WTC11 (cell line): ENCODE results near the gene ZSCAN25. TPM values are rescaled to one million over a fixed set of nuclear protein-coding genes. Genes with fewer than 3 reads are reported as not detected.

Experiments used
- ATAC-seq: fragments of 200-7000 bp; cut with Tn5 transposase; 2 replicates; pipeline ENCODE4 v1.10.0; 2021; ENCODE audit warnings: mild to moderate bottlenecking, moderate library complexity
- CTCF ChIA-PET: fragments of 300-600 bp; sonication (Branson Sonifier 250); formaldehyde crosslinking; loops from one replicate; lab custom pipeline; 2021; ENCODE audit warnings: antibody characterized with exemption; lab: Charles Lee
- POLR2A ChIA-PET: fragments of 350-600 bp; sonication (Branson Sonifier 250); formaldehyde crosslinking; loops from one replicate; lab custom pipeline; 2021; ENCODE audit warnings: antibody characterized with exemption; lab: Charles Lee
- DNase-seq: peaks from one replicate; pipeline ENCODE4 v3.0.0; 2021; ENCODE audit warnings: low spot score
- H3K27ac Mint-ChIP-seq: 2 replicates; pipeline ENCODE4 v1.8.0; 2021; ENCODE audit warnings: mixed read lengths
- H3K27me3 Mint-ChIP-seq: 2 replicates; pipeline ENCODE4 v1.8.0; 2021; ENCODE audit warnings: low read depth, mild to moderate bottlenecking, moderate library complexity, mixed read lengths
- H3K36me3 Mint-ChIP-seq: 2 replicates; pipeline ENCODE4 v1.8.0; 2021; ENCODE audit warnings: mixed read lengths
- H3K4me1 Mint-ChIP-seq: 2 replicates; pipeline ENCODE4 v1.8.0; 2022; ENCODE audit warnings: mixed read lengths
- H3K4me3 Mint-ChIP-seq: 2 replicates; pipeline ENCODE4 v1.8.0; 2021; ENCODE audit warnings: mild to moderate bottlenecking, moderate library complexity, mixed read lengths
- H3K9me3 Mint-ChIP-seq: 2 replicates; pipeline ENCODE4 v1.8.0; 2021; ENCODE audit warnings: mixed read lengths
- AR ChIP-seq: fragments of 250-450 bp; sonication (Bioruptor Pico); IDR thresholded peaks from 2 replicates; pipeline ENCODE4 v1.9.0; 2021; ENCODE audit warnings: mild to moderate bottlenecking
- ATF1 ChIP-seq: sonication (generic); formaldehyde crosslinking; IDR thresholded peaks from 2 replicates; pipeline ENCODE4 v1.8.1; 2023; ENCODE audit warnings: mild to moderate bottlenecking, moderate library complexity, missing genetic modification reagents
- ATF3 ChIP-seq: sonication (generic); formaldehyde crosslinking; conservative IDR thresholded peaks from 2 replicates; pipeline ENCODE4 v1.8.1; 2022; ENCODE audit warnings: mild to moderate bottlenecking, missing genetic modification reagents
- CBFB ChIP-seq: sonication (generic); formaldehyde crosslinking; IDR thresholded peaks from 2 replicates; pipeline ENCODE4 v1.8.1; 2022; ENCODE audit warnings: mild to moderate bottlenecking, low read depth, missing genetic modification reagents
- E2F4 ChIP-seq: sonication (generic); formaldehyde crosslinking; IDR thresholded peaks from 2 replicates; pipeline ENCODE4 v1.8.1; 2022; ENCODE audit warnings: low read depth, mild to moderate bottlenecking, moderate library complexity, missing genetic modification reagents, borderline replicate concordance
- ELF4 ChIP-seq: sonication (generic); formaldehyde crosslinking; IDR thresholded peaks from 2 replicates; pipeline ENCODE4 v1.8.1; 2022; ENCODE audit warnings: low read depth, mild to moderate bottlenecking, moderate library complexity, missing genetic modification reagents
- EMX1 ChIP-seq: fragments of 250-450 bp; sonication (Bioruptor Pico); IDR thresholded peaks from 2 replicates; pipeline ENCODE4 v1.8.0; 2021; ENCODE audit warnings: mild to moderate bottlenecking
- FOXP1 ChIP-seq: sonication (generic); formaldehyde crosslinking; IDR thresholded peaks from 2 replicates; pipeline ENCODE4 v1.8.0; 2022; ENCODE audit warnings: missing genetic modification reagents, mild to moderate bottlenecking, moderate library complexity, borderline replicate concordance
- FOXP4 ChIP-seq: sonication (generic); formaldehyde crosslinking; IDR thresholded peaks from 2 replicates; pipeline ENCODE4 v1.8.0; 2022; ENCODE audit warnings: mild to moderate bottlenecking, missing genetic modification reagents
- GTF2I ChIP-seq: fragments of 250-450 bp; sonication (Bioruptor Pico); conservative IDR thresholded peaks from 2 replicates; pipeline ENCODE4 v1.4.0; 2021; ENCODE audit warnings: mild to moderate bottlenecking
- HMGA2 ChIP-seq: fragments of 250-450 bp; sonication (Bioruptor Pico); IDR thresholded peaks from 2 replicates; pipeline ENCODE4 v1.4.0; 2021; ENCODE audit warnings: mild to moderate bottlenecking, moderate library complexity
- JAZF1 ChIP-seq: fragments of 250-450 bp; sonication (Bioruptor Pico); IDR thresholded peaks from 2 replicates; pipeline ENCODE4 v1.9.0; 2021; ENCODE audit warnings: moderate library complexity, mild to moderate bottlenecking, inconsistent platforms
- MAX ChIP-seq: sonication (generic); formaldehyde crosslinking; IDR thresholded peaks from 2 replicates; pipeline ENCODE4 v1.8.0; 2022; ENCODE audit warnings: mild to moderate bottlenecking, missing genetic modification reagents
- NR1H2 ChIP-seq: sonication (generic); formaldehyde crosslinking; IDR thresholded peaks from 2 replicates; pipeline ENCODE4 v1.9.0; 2021; ENCODE audit warnings: mild to moderate bottlenecking, moderate library complexity, missing genetic modification reagents
- OVOL2 ChIP-seq: fragments of 250-450 bp; sonication (Bioruptor Pico); IDR thresholded peaks from 2 replicates; pipeline ENCODE4 v1.9.0; 2021; ENCODE audit warnings: mild to moderate bottlenecking, borderline replicate concordance
- RORB ChIP-seq: fragments of 250-450 bp; sonication (Bioruptor Pico); IDR thresholded peaks from 2 replicates; pipeline ENCODE4 v1.9.0; 2021; ENCODE audit warnings: mild to moderate bottlenecking
- SMAD3 ChIP-seq: sonication (generic); formaldehyde crosslinking; IDR thresholded peaks from 2 replicates; pipeline ENCODE4 v1.8.0; 2022; ENCODE audit warnings: missing genetic modification reagents, mild to moderate bottlenecking, borderline replicate concordance
- SP1 ChIP-seq: sonication (generic); formaldehyde crosslinking; conservative IDR thresholded peaks from 2 replicates; pipeline ENCODE4 v1.8.1; 2022; ENCODE audit warnings: missing genetic modification reagents
- TCF7 ChIP-seq: sonication (generic); formaldehyde crosslinking; IDR thresholded peaks from 2 replicates; pipeline ENCODE4 v1.8.0; 2022; ENCODE audit warnings: mild to moderate bottlenecking, low read depth, missing genetic modification reagents, moderate library complexity
- ZBTB43 ChIP-seq: sonication (generic); formaldehyde crosslinking; IDR thresholded peaks from 2 replicates; pipeline ENCODE4 v1.8.1; 2023; ENCODE audit warnings: mild to moderate bottlenecking, missing genetic modification reagents
- ZNF121 ChIP-seq: sonication (generic); formaldehyde crosslinking; IDR thresholded peaks from 2 replicates; pipeline ENCODE4 v1.8.0; 2023; ENCODE audit warnings: missing genetic modification reagents
- ZNF138 ChIP-seq: sonication (generic); formaldehyde crosslinking; conservative IDR thresholded peaks from 2 replicates; pipeline ENCODE4 v1.8.1; 2022; ENCODE audit warnings: mild to moderate bottlenecking, moderate library complexity, missing genetic modification reagents
- ZSCAN18 ChIP-seq: fragments of 250-450 bp; sonication (Bioruptor Pico); IDR thresholded peaks from 2 replicates; pipeline ENCODE4 v2.1.2; 2022; ENCODE audit warnings: mild to moderate bottlenecking, moderate library complexity
- total RNA-seq: library from RNA; stranded (reverse); gene quantifications from 3 replicates; pipeline ENCODE4 v1.2.3, GENCODE V29; 2021

ZSCAN25 gene
- total RNA-seq, 1 experiment from 2014 or later = 20.1 TPM

GRCh38 chr7:99571768-99572167 lies 45.0 kb upstream of the ZSCAN25 start:
- Mint-ChIP-seq H3K9me3 (no peaks in the 10 kb centered on the region), H3K27ac (no peak overlapping the region), H3K36me3 (peaks cover 44% of the 10 kb centered on the region), H3K4me1 (peaks cover 19% of the 10 kb centered on the region), H3K4me3 (no peak overlapping the region), H3K27me3 (no peaks in the 10 kb centered on the region)
- ATAC-seq = no peak
- CTCF ChIA-PET = interaction anchor here (1.0 kb wide), 1 partner anchor 113 kb away, joined by 3 read pairs; no protein-coding TSS in a partner anchor
- POLR2A ChIA-PET = no interaction called here
- TF ChIP-seq MAX (CRISPR knock-in tag) (no peak), ZBTB43 (no peak), NR1H2 (CRISPR knock-in tag) (no peak), JAZF1 (no peak), ZSCAN18 (CRISPR knock-in tag) (no peak), ATF1 (no peak), AR (no peak), HMGA2 (CRISPR knock-in tag) (no peak), ELF4 (CRISPR knock-in tag) (no peak), CBFB (CRISPR knock-in tag) (no peak)
- DNase-seq = no peak

GRCh38 chr7:99573257-99573656 lies 43.5 kb upstream of the ZSCAN25 start:
- ATAC-seq = no peak
- ChIA-PET POLR2A (no interaction called here), CTCF (no interaction called here)
- H3K36me3 Mint-ChIP-seq = peaks cover 44% of the 10 kb centered on the region
- no peak for DNase-seq
- no peaks in the 10 kb centered on the region for H3K27me3 Mint-ChIP-seq
- TF ChIP-seq EMX1 (CRISPR knock-in tag) (no peak), TCF7 (no peak), JAZF1 (no peak), FOXP1 (no peak), GTF2I (CRISPR knock-in tag) (no peak), E2F4 (CRISPR knock-in tag) (no peak), RORB (CRISPR knock-in tag) (no peak), ZNF138 (CRISPR knock-in tag) (no peak), SMAD3 (CRISPR knock-in tag) (no peak), ATF1 (no peak), HMGA2 (CRISPR knock-in tag) (no peak), SP1 (CRISPR knock-in tag) (no peak), FOXP4 (no peak), ZNF121 (no peak), ATF3 (CRISPR knock-in tag) (no peak), OVOL2 (no peak)
- H3K27ac Mint-ChIP-seq = no peak overlapping the region; the same call in 1 of the 2 replicates
- no peak overlapping the region for H3K4me3 Mint-ChIP-seq
- peaks cover 19% of the 10 kb centered on the region for H3K4me1 Mint-ChIP-seq
- no peaks in the 10 kb centered on the region for H3K9me3 Mint-ChIP-seq
